Activated T-cell treated with anti-CD3 and anti-CD28 coated beads for 24 hours (primary cell): ENCODE measurements around the gene HTR2A.
"Not testable (repeated sequence)": the region's sequence is repeated elsewhere in the genome, so short reads cannot be mapped to it uniquely, and the experiment has no call there.

Source experiments
- DNase-seq: peaks from one replicate; pipeline ENCODE4 v3.0.0-alpha.2; 2020; ENCODE audit warnings: low read depth

The HTR2A gene

DNA sequence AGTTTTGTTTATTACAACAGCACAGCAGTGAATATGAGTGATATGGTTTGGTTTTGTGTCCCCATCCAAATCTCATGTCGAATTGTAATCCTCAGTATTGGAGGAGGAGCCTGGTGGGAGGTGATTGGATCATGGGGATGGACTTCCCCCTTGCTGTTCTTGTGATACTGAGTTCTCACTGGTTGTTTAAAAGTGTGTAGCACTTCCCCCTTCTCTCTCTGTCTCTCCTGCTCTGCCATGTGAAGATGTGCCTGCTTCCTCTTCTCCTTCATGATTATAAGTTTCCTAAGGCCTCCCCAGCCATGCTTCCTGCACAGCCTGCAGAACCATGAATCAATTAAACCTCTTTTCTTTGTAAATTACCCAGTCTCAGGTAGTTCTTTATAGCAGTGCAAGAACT lies 91.9 kb downstream of the HTR2A start:
- not testable (repeated sequence) for DNase-seq

DNA sequence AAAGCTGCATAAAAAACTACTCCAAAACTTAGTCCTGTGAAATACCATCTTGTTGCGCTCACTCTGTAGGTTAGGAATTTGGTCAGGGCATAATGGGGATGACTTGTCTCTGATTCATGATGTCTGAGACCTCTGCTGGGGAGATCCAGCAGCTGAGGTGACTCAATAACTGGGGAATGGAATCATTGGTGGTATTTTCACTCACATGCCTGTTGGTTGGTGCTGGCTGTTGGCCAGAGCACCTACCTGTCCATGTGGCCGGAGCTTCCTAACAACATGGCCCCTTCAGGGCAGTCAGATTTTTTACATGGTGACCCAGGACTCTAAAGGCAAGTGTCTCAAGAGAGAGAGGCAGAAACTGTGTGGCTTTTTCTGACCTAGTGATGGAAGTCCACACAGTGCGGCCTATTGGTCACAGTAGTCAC lies 92.5 kb downstream of the HTR2A start:
- no peak for DNase-seq

DNA sequence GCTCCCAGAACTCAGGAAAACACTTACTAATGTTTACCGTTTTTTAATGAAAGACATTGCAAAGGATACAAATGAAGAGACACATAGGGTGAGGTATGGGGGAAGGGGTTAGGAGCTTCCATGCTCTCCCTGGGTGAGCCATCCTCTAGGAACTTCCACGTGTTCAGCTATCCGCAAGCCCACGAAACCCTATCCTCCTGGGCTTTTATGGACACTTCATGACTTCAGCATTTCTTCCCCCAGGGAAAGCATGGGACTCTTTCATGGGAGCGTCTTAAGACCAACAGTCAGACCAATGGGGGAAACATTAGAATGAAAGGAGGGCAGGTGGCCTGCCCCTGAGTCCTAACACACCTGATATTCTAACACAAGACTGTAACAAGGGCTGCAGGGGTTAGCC lies 93.3 kb downstream of the HTR2A start:
- no peak for DNase-seq

DNA sequence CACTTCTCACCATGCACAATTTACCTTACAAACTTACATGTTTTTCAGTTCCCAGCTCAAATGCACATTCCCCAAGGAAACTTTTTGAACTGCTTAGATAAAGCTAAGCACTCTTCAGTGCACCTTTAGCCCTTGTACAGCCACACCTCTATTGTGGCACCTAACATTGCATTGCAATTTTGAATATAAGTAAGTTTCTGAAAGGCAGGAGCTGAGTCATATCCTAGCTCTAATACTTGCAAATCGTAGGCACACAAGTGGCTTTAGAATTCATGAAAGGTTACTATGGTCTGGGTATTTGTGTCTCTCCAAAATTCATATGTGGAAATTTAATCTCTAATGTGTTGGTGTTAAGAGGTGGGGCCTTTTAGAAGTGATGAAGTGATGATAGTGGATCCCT lies 95.0 kb downstream of the HTR2A start:
- DNase-seq = no peak

DNA sequence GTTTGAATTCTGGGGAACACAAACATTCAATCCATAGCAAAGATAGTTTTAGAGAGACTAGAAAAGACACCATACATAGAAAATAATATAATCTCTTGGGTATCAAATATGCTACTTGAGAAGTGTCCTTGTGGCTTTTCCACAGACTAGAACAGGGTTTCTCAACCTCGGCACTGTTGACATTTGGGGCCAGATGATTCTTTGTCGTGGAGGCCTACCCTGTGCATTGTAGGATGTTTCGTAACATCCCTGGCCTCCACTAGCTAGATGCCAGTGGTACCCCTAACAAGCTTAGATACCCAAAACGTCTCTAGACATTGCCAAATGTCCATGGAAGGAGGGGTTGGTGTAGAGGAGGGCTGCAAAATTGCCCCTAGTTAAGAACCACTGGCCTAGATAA lies 97.7 kb downstream of the HTR2A start:
- no peak for DNase-seq

DNA sequence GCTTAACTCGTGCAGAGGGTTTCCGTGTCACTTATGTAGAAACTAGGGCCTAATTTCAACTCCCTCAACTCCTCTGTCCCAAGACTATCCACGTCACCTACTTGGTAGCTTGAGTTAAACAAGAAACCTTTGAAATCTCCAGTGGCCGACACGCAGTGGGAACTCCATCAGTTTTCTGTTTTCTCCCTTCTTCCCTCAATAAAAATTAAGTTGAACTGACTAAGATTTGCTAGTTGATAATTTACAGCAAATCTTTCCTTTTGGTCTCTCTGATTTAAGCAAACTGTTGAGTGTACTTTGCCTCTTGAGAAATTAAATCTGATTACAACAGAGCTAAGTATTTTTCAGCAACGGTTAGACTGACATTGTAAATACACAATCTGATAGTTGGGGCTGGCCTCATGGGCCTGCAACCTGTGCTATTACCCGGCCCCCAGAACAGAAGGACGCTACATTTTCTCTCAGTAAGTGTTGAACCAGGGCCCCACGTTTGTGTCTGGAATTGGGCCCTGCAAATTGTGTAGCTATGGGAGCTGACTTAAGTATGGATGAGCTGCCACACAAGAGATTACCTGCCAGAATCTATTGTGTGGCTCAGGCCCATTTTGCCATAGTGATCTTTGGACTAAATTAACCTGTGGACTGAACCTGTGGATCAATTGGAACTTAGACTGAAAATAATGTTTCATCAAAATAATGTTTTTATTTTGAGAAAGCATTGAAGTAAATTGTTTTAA lies 99.2 kb downstream of the HTR2A start:
- no peak for DNase-seq

DNA sequence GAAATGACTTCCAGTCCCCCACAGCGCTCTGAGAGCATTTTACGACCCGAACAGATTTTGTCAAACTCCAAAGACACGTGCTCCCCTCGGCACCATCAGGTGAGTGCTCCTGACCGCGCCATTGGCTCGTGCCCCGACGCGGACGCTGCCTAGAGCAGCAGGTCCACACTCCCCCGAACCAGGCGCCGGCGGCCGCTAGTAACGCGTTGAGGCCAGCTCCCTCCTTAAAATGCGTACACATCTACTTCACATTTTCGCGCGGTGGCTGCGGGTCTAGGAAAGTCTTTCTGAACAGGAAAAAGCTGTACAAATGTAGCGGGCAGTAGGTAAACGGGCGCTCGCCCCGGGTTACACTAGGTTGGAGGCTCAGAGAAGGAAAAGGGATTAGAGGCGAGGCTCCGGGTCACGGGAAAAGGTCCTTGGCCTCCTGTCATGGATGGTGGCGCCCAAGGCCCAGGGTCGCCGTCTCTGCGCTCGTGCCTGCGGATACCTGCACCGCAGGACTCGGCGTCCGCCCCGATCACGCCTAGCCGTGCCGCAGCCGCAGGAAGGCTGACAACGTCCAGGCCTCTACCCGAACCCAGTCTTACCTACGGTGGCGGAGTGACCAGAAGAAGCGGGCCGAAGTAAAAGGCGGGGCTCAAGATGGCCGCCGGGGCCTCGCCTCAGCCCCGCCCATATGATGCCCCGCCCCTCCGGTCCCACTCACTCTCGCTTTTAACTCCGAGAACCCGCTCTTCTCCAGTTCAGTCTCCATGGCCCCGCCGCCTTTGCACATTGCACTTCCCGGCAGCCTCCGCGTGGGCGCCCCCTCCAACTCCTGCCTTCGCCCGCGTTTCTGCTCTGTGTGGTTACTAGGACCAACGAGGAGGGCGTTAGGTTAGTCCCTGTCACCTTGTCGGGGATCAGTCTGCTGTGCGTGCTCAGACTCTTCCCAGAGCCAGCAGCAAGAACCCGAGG lies 100.1 kb downstream of the HTR2A start, which contains the start of gene ESD:
TSS of gene ESD (minus strand) at position 647 of the 960 bp plus-strand sequence. CDS start 5,748 bp downstream, outside the sequence.
- peak; percentile 89 for DNase-seq

DNA sequence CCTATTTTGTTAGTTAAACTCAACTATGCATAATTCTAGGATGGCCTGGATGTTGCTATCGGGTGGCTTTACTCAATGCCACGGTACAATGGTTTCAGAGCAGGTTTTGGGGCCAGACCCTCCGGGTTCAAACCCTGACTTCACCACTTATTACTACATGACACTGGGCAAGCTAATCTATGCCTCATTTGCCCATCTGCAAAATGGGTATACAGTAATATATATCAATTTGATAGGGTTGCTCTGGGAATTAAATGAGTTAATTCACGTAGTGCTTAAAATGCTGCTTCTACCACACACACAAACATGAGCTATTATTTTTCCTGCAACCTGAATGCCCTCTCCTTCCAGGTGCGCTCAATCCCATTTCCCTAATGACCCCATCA lies 100.7 kb downstream of the HTR2A start:
- DNase-seq = no peak

DNA sequence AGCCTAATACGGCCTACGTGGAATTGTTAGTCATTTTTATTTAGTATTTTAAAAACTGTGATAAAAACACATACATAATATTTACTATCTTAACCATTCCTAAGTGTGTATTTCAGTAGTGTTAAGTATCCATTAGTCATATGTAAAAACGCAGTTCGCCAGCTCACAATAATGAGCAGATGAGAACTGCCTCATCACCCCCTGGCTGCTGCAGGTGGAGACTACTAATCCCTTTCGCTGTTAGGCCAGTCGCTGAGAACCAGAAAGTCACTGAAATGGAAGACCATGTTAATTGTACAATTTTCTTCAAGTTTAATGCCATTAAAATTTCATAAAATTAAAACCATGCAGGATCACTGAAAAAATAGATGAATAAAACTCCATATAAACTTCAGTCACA lies 101.5 kb downstream of the HTR2A start:
- no peak for DNase-seq

DNA sequence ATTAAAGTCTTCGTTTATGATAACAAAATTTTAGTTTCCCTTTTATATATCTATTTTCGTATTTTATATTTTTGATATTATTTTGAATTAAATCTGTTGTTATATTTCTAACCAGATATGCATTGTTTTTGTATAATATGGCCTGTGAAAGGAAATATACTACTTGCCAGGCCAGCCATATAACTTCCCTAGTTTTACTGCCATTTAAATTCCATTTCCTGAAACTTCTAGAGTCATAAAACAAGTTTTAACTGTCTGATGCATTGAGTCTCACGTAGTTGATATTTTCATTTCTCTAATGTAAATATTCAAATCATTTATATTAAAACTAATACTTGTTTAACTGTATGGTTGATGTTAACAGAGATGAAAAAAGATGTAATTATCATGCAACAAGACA lies 113.3 kb downstream of the HTR2A start:
- DNase-seq = no peak

DNA sequence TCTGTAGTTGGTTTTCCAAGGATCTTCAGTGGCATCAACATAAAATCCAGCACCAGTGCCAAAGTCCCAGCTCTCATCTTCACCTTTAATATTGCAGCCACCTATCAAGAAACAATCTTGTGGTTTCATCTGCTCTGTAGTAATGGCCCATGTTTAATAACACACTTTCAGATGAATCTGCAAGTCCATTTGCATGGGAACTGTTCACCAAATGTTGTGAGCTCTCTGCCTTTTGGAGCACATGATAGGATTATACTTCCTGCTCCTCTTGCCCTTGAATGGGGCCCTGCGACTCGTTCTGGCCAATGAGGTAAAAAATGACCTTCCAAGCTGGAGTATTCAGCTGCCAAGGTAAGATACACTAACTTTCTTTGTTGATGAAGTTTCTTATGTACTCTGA lies 114.2 kb downstream of the HTR2A start:
- DNase-seq = no peak

DNA sequence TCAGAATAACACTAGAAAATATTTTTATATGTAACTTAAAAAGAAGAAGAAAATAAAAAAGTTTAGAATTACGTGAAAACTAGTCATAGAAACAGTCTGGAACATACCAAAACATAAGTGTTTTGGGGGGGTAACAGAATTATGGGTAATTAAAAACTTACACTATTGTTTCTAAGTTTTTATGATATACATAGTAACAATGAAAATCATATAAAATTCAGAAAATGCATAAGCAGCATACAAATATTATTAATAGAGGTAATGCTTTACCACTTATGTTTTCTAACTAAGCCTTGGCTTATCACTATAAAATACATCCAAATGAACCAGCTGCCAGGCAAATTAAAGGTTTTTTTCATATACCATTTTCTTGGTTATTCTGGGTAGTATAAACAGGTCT lies 114.8 kb downstream of the HTR2A start:
- DNase-seq = no peak
